Trophoblast cell (in vitro differentiated cells and primary cell): ENCODE results near the gene ERBB4.

ENCODE experiments used
- DNase-seq, 2 donors: peaks; one replicate each; pipeline ENCODE4 v3.0.0-alpha.2; 2016
- H2AFZ ChIP-seq: 2 replicates; pipeline ENCODE4 v1.6.1; 2013; ENCODE audit warnings: low read length, moderate library complexity, mild to moderate bottlenecking; ENCODE audit not compliant: insufficient read depth, poor library complexity
- H2AK5ac ChIP-seq: 2 replicates; pipeline ENCODE4 v1.6.1; 2013; ENCODE audit warnings: mild to moderate bottlenecking, low read length
- H2BK120ac ChIP-seq: 2 replicates; pipeline ENCODE4 v1.6.1; 2013; ENCODE audit warnings: low read length, mild to moderate bottlenecking, moderate library complexity; ENCODE audit not compliant: insufficient read depth, poor library complexity
- H2BK12ac ChIP-seq: 2 replicates; pipeline ENCODE4 v1.6.1; 2013; ENCODE audit warnings: mild to moderate bottlenecking, low read length, moderate library complexity
- H2BK5ac ChIP-seq: 2 replicates; pipeline ENCODE4 v1.6.1; 2013; ENCODE audit warnings: low read length, low read depth, moderate library complexity, mild to moderate bottlenecking; ENCODE audit not compliant: poor library complexity
- H3K14ac ChIP-seq: 2 replicates; pipeline ENCODE4 v1.6.1; 2013; ENCODE audit warnings: mild to moderate bottlenecking, low read length
- H3K18ac ChIP-seq: 2 replicates; pipeline ENCODE4 v1.6.1; 2013; ENCODE audit warnings: mild to moderate bottlenecking, low read length
- H3K23ac ChIP-seq: 2 replicates; pipeline ENCODE4 v1.6.1; 2013; ENCODE audit warnings: low read length
- H3K27ac ChIP-seq: 2 replicates; pipeline ENCODE4 v1.5.1; 2013; ENCODE audit warnings: low read depth, mild to moderate bottlenecking, inconsistent platforms, low read length, moderate library complexity
- H3K27me3 ChIP-seq: 2 replicates; pipeline ENCODE4 v1.6.1; 2013; ENCODE audit warnings: inconsistent platforms, mild to moderate bottlenecking, low read length, moderate library complexity; ENCODE audit not compliant: insufficient read depth
- H3K36me3 ChIP-seq, 2 experiments: 1 replicate in 1 of 2; 2 replicates in 1 of 2; pipeline ENCODE4 v1.6.1; 2013; ENCODE audit warnings: low read length in 2 of 2, mild to moderate bottlenecking in 2 of 2, moderate library complexity in 1 of 2; ENCODE audit not compliant: insufficient read depth in 2 of 2, control insufficient read depth in 1 of 2
- H3K4ac ChIP-seq: 2 replicates; pipeline ENCODE4 v1.6.1; 2013; ENCODE audit warnings: low read depth, mild to moderate bottlenecking, low read length, moderate library complexity
- H3K4me1 ChIP-seq, 2 experiments: 1 replicate in 1 of 2; 2 replicates in 1 of 2; pipeline ENCODE4 v1.6.1; 2013; ENCODE audit warnings: low read length in 2 of 2, mild to moderate bottlenecking in 2 of 2, moderate library complexity in 1 of 2; ENCODE audit not compliant: insufficient read depth in 2 of 2, control insufficient read depth in 1 of 2
- H3K4me2 ChIP-seq: 2 replicates; pipeline ENCODE4 v1.6.1; 2013; ENCODE audit warnings: inconsistent platforms, mild to moderate bottlenecking, low read length, moderate library complexity
- H3K4me3 ChIP-seq: 2 replicates; pipeline ENCODE4 v1.5.1; 2013; ENCODE audit warnings: mild to moderate bottlenecking, low read depth, low read length, inconsistent platforms
- H3K79me1 ChIP-seq: one replicate; pipeline ENCODE4 v1.6.1; 2013; ENCODE audit warnings: low read length
- H3K79me2 ChIP-seq: 2 replicates; pipeline ENCODE4 v1.6.1; 2013; ENCODE audit warnings: low read length, mild to moderate bottlenecking; ENCODE audit not compliant: control insufficient read depth, insufficient read depth, poor library complexity
- H3K9ac ChIP-seq: 2 replicates; pipeline ENCODE4 v1.6.1; 2013; ENCODE audit warnings: mild to moderate bottlenecking, low read length
- H3K9me3 ChIP-seq: 2 replicates; pipeline ENCODE4 v1.6.1; 2013; ENCODE audit warnings: low read depth, mild to moderate bottlenecking, control low read depth, inconsistent platforms, low read length; ENCODE audit not compliant: insufficient read depth
- H4K12ac ChIP-seq: 2 replicates; pipeline ENCODE4 v1.6.1; 2013; ENCODE audit warnings: low read depth, mild to moderate bottlenecking, low read length, moderate library complexity
- H4K8ac ChIP-seq: 2 replicates; pipeline ENCODE4 v1.6.1; 2013; ENCODE audit warnings: low read depth, mild to moderate bottlenecking, low read length, moderate library complexity
- H4K91ac ChIP-seq: one replicate; pipeline ENCODE4 v1.6.1; 2013; ENCODE audit warnings: low read depth, mild to moderate bottlenecking, low read length, moderate library complexity
- WGBS: extraction: QIAGEN DNeasy Blood & Tissue Kit; methylation state at CpG from one replicate; pipeline ENCODE4 v1.1.7; 2013; ENCODE audit warnings: missing lambda C conversion rate; ENCODE audit not compliant: insufficient read length, insufficient coverage; ENCODE audit errors: extremely low coverage; 5-methylcytosine and 5-hydroxymethylcytosine counted together

ERBB4 gene

DNA sequence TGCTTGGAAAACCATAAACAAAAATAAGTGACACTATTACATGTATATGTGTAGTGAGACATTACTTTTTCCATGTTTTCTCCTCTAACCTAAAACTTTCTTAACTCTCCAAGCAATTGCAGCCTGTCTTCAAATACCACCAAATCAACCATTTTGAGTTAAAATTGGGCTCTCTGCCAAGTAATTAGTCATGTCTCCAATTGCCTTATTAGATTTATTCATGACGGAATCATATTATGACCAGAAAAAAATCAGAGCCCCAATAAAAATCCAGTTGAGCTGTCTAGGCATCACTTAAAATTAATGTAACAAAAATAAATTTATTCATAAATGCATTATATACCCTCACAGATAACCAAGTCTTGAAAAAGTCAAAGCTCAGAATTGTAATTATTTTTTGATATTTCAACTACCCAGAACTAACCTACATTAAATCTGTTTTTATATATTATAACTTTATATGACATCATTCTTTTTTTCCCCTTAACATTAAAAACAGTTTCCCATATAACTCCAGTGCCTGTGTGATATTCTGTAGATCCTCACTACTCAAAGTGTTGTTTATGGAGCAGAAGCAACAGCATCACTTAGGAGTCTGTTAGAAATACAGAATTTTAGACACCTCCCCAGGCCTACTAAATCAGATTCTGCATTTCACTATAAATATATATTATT is 157.0 kb downstream of the ERBB4 start:
- Histone ChIP-seq H3K4me1 (no peaks in the 10 kb centered on the region), H2AK5ac (no peak overlapping the region), H3K4ac (no peak overlapping the region), H3K9me3 (no peaks in the 10 kb centered on the region), H3K14ac (no peak overlapping the region), H3K27ac (no peak overlapping the region), H2BK12ac (no peak overlapping the region), H3K79me1 (no peaks in the 10 kb centered on the region), H3K79me2 (no peaks in the 10 kb centered on the region), H2BK120ac (no peak overlapping the region), H3K27me3 (no peaks in the 10 kb centered on the region), H2AFZ (no peak overlapping the region), H3K4me3 (no peak overlapping the region), H2BK5ac (no peak overlapping the region), H4K8ac (no peak overlapping the region), H4K12ac (no peak overlapping the region), H3K4me2 (no peak overlapping the region), H3K18ac (no peak overlapping the region), H3K9ac (no peak overlapping the region), H4K91ac (no peak overlapping the region), H3K23ac (no peak overlapping the region), H3K36me3 (no peaks in the 10 kb centered on the region)
- no peak for DNase-seq
- WGBS, result no CpG with 5 or more reads among the region's 1 CpG

- H2BK5ac ChIP-seq, result no peak overlapping the region
- no peak overlapping the region for H2AFZ ChIP-seq
- DNase-seq, result no peak
- H2AK5ac ChIP-seq, result no peak overlapping the region
- H3K36me3 ChIP-seq, result no peaks in the 10 kb centered on the region
- no peaks in the 10 kb centered on the region for H3K4me1 ChIP-seq
- no peaks in the 10 kb centered on the region for H3K79me2 ChIP-seq
- no peak overlapping the region for H4K12ac ChIP-seq
- no CpG with 5 or more reads among the region's 3 CpGs for WGBS
- H4K8ac ChIP-seq, result no peak overlapping the region
- no peak overlapping the region for H3K4me2 ChIP-seq
- H4K91ac ChIP-seq, result no peak overlapping the region
- H3K9ac ChIP-seq, result no peak overlapping the region
- H3K79me1 ChIP-seq, result no peaks in the 10 kb centered on the region
- H3K18ac ChIP-seq, result no peak overlapping the region
- H3K23ac ChIP-seq, result no peak overlapping the region
- H2BK12ac ChIP-seq, result no peak overlapping the region
- H3K4me3 ChIP-seq, result no peak overlapping the region
- H2BK120ac ChIP-seq, result no peak overlapping the region
- no peak overlapping the region for H3K14ac ChIP-seq
- no peak overlapping the region for H3K27ac ChIP-seq
- no peaks in the 10 kb centered on the region for H3K9me3 ChIP-seq
- no peaks in the 10 kb centered on the region for H3K27me3 ChIP-seq
- H3K4ac ChIP-seq, result no peak overlapping the region
Measured at GRCh38 chr2:212379103-212379502, 159.5 kb downstream of the ERBB4 start.

GRCh38 chr2:212367431-212367830 is 171.2 kb downstream of the ERBB4 start:
- Histone ChIP-seq H4K91ac (no peak overlapping the region), H3K9me3 (no peaks in the 10 kb centered on the region), H3K18ac (no peak overlapping the region), H4K8ac (no peak overlapping the region), H2AK5ac (no peak overlapping the region), H4K12ac (no peak overlapping the region), H3K79me1 (no peaks in the 10 kb centered on the region), H3K4me2 (no peak overlapping the region), H3K9ac (no peak overlapping the region), H2BK5ac (no peak overlapping the region), H3K14ac (no peak overlapping the region), H3K27me3 (no peaks in the 10 kb centered on the region), H2BK12ac (no peak overlapping the region), H3K4me3 (no peak overlapping the region), H2AFZ (no peak overlapping the region), H3K27ac (no peak overlapping the region), H2BK120ac (no peak overlapping the region), H3K79me2 (no peaks in the 10 kb centered on the region), H3K4ac (no peak overlapping the region), H3K23ac (no peak overlapping the region), H3K4me1 (no peaks in the 10 kb centered on the region), H3K36me3 (no peaks in the 10 kb centered on the region)
- DNase-seq, result no peak
- WGBS, result no CpG with 5 or more reads among the region's 1 CpG

- no peak overlapping the region for H2BK120ac ChIP-seq
- no CpG with 5 or more reads among the region's 3 CpGs for WGBS
- H3K18ac ChIP-seq, result no peak overlapping the region
- DNase-seq, result no peak
- H3K4me2 ChIP-seq, result no peak overlapping the region
- H4K91ac ChIP-seq, result no peak overlapping the region
- no peaks in the 10 kb centered on the region for H3K4me1 ChIP-seq
- H3K79me2 ChIP-seq, result no peaks in the 10 kb centered on the region
- H3K4me3 ChIP-seq, result no peak overlapping the region
- H2AK5ac ChIP-seq, result no peak overlapping the region
- no peaks in the 10 kb centered on the region for H3K79me1 ChIP-seq
- no peak overlapping the region for H4K12ac ChIP-seq
- H3K36me3 ChIP-seq, result no peaks in the 10 kb centered on the region
- no peak overlapping the region for H2AFZ ChIP-seq
- H2BK5ac ChIP-seq, result no peak overlapping the region
- H3K9me3 ChIP-seq, result no peaks in the 10 kb centered on the region
- no peak overlapping the region for H3K9ac ChIP-seq
- no peak overlapping the region for H3K27ac ChIP-seq
- no peak overlapping the region for H2BK12ac ChIP-seq
- no peak overlapping the region for H3K14ac ChIP-seq
- no peak overlapping the region for H3K4ac ChIP-seq
- H3K27me3 ChIP-seq, result no peaks in the 10 kb centered on the region
- H3K23ac ChIP-seq, result no peak overlapping the region
- H4K8ac ChIP-seq, result no peak overlapping the region
Measured at GRCh38 chr2:212364112-212364985, 174.3 kb downstream of the ERBB4 start.
